Measurements from ENCODE around the gene MYL10.
"Not testable (repeated sequence)": the region's sequence is repeated elsewhere in the genome, so short reads cannot be mapped to it uniquely, and the experiment has no call there.

Gene MYL10

DNA sequence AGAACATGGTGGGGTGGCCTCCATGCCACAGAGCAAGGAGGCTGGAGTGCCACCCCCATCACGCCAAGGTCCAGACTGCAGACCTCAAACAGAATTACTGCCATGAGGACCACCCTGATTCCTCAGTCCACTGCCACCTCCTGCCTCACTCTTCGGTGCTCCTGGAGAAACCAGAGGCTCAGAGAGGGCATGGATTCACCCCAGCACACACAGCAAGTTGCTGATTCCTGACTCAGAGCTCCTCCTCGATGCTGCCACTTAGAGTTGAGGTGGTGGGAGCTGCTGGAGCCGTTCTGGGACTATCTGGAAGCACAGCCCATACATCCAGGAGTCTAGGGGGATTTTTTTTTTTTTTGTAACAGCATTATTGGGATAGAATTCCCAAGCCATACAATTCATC is 22.0 kb upstream of the MYL10 start:
- peak overlapping the region; percentile 23 for H3K4me3 ChIP-seq (ENCODE audit: low read depth, low read length)
- no peak for DNase-seq (ENCODE audit: low read depth)
- TF ChIP-seq, protein P1, sequence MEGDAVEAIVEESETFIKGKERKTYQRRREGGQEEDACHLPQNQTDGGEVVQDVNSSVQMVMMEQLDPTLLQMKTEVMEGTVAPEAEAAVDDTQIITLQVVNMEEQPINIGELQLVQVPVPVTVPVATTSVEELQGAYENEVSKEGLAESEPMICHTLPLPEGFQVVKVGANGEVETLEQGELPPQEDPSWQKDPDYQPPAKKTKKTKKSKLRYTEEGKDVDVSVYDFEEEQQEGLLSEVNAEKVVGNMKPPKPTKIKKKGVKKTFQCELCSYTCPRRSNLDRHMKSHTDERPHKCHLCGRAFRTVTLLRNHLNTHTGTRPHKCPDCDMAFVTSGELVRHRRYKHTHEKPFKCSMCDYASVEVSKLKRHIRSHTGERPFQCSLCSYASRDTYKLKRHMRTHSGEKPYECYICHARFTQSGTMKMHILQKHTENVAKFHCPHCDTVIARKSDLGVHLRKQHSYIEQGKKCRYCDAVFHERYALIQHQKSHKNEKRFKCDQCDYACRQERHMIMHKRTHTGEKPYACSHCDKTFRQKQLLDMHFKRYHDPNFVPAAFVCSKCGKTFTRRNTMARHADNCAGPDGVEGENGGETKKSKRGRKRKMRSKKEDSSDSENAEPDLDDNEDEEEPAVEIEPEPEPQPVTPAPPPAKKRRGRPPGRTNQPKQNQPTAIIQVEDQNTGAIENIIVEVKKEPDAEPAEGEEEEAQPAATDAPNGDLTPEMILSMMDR (IDR thresholded peaks at IDR 0.05; ENCODE audit: low read depth, low read length): no peak
- TF ChIP-seq POLR2A (IDR thresholded peaks at IDR 0.05; ENCODE audit: extremely low read depth, insufficient read length): no peak
- no peak for TF ChIP-seq MYC (IDR thresholded peaks at IDR 0.05; ENCODE audit: low read depth, low read length)
- TF ChIP-seq, protein P2, sequence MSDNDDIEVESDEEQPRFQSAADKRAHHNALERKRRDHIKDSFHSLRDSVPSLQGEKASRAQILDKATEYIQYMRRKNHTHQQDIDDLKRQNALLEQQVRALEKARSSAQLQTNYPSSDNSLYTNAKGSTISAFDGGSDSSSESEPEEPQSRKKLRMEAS (IDR thresholded peaks at IDR 0.05; ENCODE audit: low read depth, low read length): no peak

- TF ChIP-seq MYC (IDR thresholded peaks at IDR 0.05; ENCODE audit: low read depth, low read length) (no peak), POLR2A (IDR thresholded peaks at IDR 0.05; ENCODE audit: extremely low read depth, insufficient read length) (no peak)
- TF ChIP-seq, protein P2 (IDR thresholded peaks at IDR 0.05; ENCODE audit: low read depth, low read length): no peak
- TF ChIP-seq, protein P1 (IDR thresholded peaks at IDR 0.05; ENCODE audit: low read depth, low read length): no peak
- peak; percentile 44 for DNase-seq (ENCODE audit: low read depth)
- peak overlapping the region; percentile 23 for H3K4me3 ChIP-seq (ENCODE audit: low read depth, low read length)
Observed at GRCh38 chr7:101650579-101651081, 21.5 kb upstream of the MYL10 start.

DNA sequence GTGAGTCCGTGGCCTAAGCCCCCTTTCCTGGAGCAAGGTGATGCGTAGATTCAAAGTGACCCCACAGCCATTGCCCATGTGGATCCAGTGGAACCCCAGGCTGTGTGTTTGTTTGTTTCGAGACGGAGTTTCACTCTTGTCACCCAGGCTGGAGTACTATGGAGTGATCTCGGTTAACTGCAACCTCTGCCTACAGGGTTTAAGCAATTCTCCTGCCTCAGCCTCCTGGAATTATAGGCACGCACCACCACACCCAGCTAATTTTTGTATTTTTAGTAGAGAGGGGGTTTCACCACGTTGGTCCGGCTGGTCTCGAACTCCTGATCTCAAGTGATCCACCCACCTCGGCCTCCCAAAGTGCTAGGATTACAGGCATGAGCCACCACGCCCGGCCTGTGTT is 18.8 kb upstream of the MYL10 start:
- H3K4me3 ChIP-seq (ENCODE audit: low read depth, low read length); DNase-seq (ENCODE audit: low read depth): not testable (repeated sequence)

DNA sequence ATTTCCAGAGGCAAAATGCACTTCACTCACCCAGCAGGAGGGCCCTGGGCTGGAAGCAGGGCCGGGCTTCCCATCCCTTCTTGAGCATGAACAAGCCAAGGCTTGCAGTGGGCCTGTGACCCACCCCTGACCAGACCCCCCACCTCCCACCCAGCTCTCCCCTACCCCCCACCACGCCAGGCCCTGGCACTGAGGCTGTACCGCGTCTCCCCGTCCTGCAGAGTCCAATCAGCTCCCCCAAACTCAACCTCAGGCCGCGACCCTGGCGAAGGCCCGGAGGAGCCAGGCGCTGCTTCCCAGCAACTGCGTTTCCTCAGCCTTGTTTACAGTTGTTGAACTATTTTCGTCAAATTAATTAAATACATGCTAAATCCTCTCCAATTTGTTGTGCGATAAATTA is 16.9 kb upstream of the MYL10 start:
- TF ChIP-seq, protein P1 (IDR thresholded peaks at IDR 0.05; ENCODE audit: low read depth, low read length): no peak
- TF ChIP-seq, protein P2 (IDR thresholded peaks at IDR 0.05; ENCODE audit: low read depth, low read length): no peak
- TF ChIP-seq MYC (IDR thresholded peaks at IDR 0.05; ENCODE audit: low read depth, low read length) (no peak), POLR2A (IDR thresholded peaks at IDR 0.05; ENCODE audit: extremely low read depth, insufficient read length) (no peak)
- no peak overlapping the region for H3K4me3 ChIP-seq (ENCODE audit: low read depth, low read length)
- no peak for DNase-seq (ENCODE audit: low read depth)

GRCh38 chr7:101644879-101645278 is 15.8 kb upstream of the MYL10 start:
- TF ChIP-seq POLR2A (IDR thresholded peaks at IDR 0.05; ENCODE audit: extremely low read depth, insufficient read length) (no peak), MYC (IDR thresholded peaks at IDR 0.05; ENCODE audit: low read depth, low read length) (no peak)
- TF ChIP-seq, protein P1 (IDR thresholded peaks at IDR 0.05; ENCODE audit: low read depth, low read length): no peak
- TF ChIP-seq, protein P2 (IDR thresholded peaks at IDR 0.05; ENCODE audit: low read depth, low read length): no peak
- no peak for DNase-seq (ENCODE audit: low read depth)
- H3K4me3 ChIP-seq (ENCODE audit: low read depth, low read length): no peak overlapping the region

DNA sequence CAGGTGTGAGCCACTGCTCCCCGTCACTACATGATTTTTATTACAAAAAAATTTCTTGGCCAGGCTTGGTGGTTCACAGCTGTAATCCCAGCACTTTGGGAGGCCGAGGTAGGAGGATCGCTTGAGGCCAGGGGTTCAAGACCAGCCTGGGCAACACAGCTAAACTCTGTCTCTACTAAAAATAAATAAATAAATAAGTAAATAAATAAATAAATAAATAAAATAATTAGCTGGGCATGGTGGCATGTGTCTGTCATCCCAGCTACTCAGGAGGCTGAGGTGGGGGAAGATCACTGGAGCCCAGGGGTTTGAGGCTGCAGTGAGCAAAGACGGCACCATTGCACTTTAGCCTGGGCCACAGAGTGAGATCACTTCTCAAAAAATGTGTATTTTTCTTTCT is 10.0 kb upstream of the MYL10 start:
- not testable (repeated sequence) for H3K4me3 ChIP-seq (ENCODE audit: low read depth, low read length); DNase-seq (ENCODE audit: low read depth)

GRCh38 chr7:101636822-101637623 is 7.9 kb upstream of the MYL10 start:
- no peak for DNase-seq (ENCODE audit: low read depth)
- H3K4me3 ChIP-seq (ENCODE audit: low read depth, low read length): no peak overlapping the region
- TF ChIP-seq, protein P2 (IDR thresholded peaks at IDR 0.05; ENCODE audit: low read depth, low read length): no peak
- TF ChIP-seq, protein P1 (IDR thresholded peaks at IDR 0.05; ENCODE audit: low read depth, low read length): no peak
- TF ChIP-seq MYC (IDR thresholded peaks at IDR 0.05; ENCODE audit: low read depth, low read length) (no peak), POLR2A (IDR thresholded peaks at IDR 0.05; ENCODE audit: extremely low read depth, insufficient read length) (no peak)

All from NB4 (cell line).